SK-N-SH treated with all-trans-retinoic acid at 6 μM for 48 hours (cell line): ENCODE results near the gene LATS1.

Experiments
- ATAC-seq: fragments of 200-7000 bp; cut with Tn5 transposase; 3 replicates; pipeline ENCODE4 v1.9.1; 2020; ENCODE audit warnings: mild to moderate bottlenecking, moderate library complexity
- ARNTL ChIP-seq: fragments of 450-650 bp; formaldehyde crosslinking; IDR thresholded peaks from 2 replicates; pipeline ENCODE4 v1.5.0; 2020; ENCODE audit warnings: low read depth, mild to moderate bottlenecking, moderate library complexity, borderline replicate concordance
- BACH2 ChIP-seq: fragments of 250-450 bp; sonication (Bioruptor Pico); IDR thresholded peaks from 2 replicates; pipeline ENCODE4 v1.9.0; 2021; ENCODE audit warnings: mild to moderate bottlenecking, borderline replicate concordance
- CREB5 ChIP-seq: fragments of 250-450 bp; sonication (Bioruptor Pico); IDR thresholded peaks from 2 replicates; pipeline ENCODE4 v1.5.1; 2020; ENCODE audit warnings: low read depth, mild to moderate bottlenecking, moderate library complexity
- CSDC2 ChIP-seq: fragments of 250-450 bp; sonication (Bioruptor Pico); IDR thresholded peaks from 2 replicates; pipeline ENCODE4 v1.5.0; 2020; ENCODE audit warnings: mild to moderate bottlenecking, moderate library complexity
- CSRNP3 ChIP-seq: fragments of 250-450 bp; sonication (Bioruptor Pico); IDR thresholded peaks from 2 replicates; pipeline ENCODE4 v1.5.1; 2021; ENCODE audit warnings: mild to moderate bottlenecking, moderate library complexity
- ESRRG ChIP-seq: fragments of 250-450 bp; sonication (Bioruptor Pico); IDR thresholded peaks from 2 replicates; pipeline ENCODE4 v1.6.1; 2021; ENCODE audit warnings: mild to moderate bottlenecking
- GLIS3 ChIP-seq: fragments of 250-450 bp; sonication (Bioruptor Pico); IDR thresholded peaks from 2 replicates; pipeline ENCODE4 v1.5.0; 2020; ENCODE audit warnings: mild to moderate bottlenecking, moderate library complexity
- ISL1 ChIP-seq: fragments of 250-450 bp; sonication (Bioruptor Pico); IDR thresholded peaks from 2 replicates; pipeline ENCODE4 v2.1.2; 2022; ENCODE audit warnings: mild to moderate bottlenecking, moderate library complexity
- OSR1 ChIP-seq: fragments of 250-450 bp; sonication (Bioruptor Pico); IDR thresholded peaks from 2 replicates; pipeline ENCODE4 v1.8.0; 2022; ENCODE audit warnings: moderate library complexity, mild to moderate bottlenecking, inconsistent platforms
- PATZ1 ChIP-seq: fragments of 250-450 bp; sonication (Bioruptor Pico); IDR thresholded peaks from 2 replicates; pipeline ENCODE4 v1.8.0; 2020; ENCODE audit warnings: mild to moderate bottlenecking, moderate library complexity, borderline replicate concordance
- POU6F1 ChIP-seq: fragments of 250-450 bp; sonication (Bioruptor Pico); IDR thresholded peaks from 2 replicates; pipeline ENCODE4 v1.8.0; 2021; ENCODE audit warnings: low read depth, mild to moderate bottlenecking, moderate library complexity, borderline replicate concordance
- PPARA ChIP-seq: fragments of 250-450 bp; sonication (Bioruptor Pico); IDR thresholded peaks from 2 replicates; pipeline ENCODE4 v1.5.0; 2020; ENCODE audit warnings: mild to moderate bottlenecking, borderline replicate concordance
- RARB ChIP-seq: fragments of 250-450 bp; sonication (Bioruptor Pico); IDR thresholded peaks from 2 replicates; pipeline ENCODE4 v1.8.0; 2021; ENCODE audit warnings: mild to moderate bottlenecking, moderate library complexity
- SNAI2 ChIP-seq: fragments of 250-450 bp; sonication (Bioruptor Pico); IDR thresholded peaks from 2 replicates; pipeline ENCODE4 v1.5.0; 2020; ENCODE audit warnings: mild to moderate bottlenecking, moderate library complexity
- TCF4 ChIP-seq: fragments of 250-450 bp; sonication (Bioruptor Pico); IDR thresholded peaks from 2 replicates; pipeline ENCODE4 v1.8.0; 2021; ENCODE audit warnings: mild to moderate bottlenecking, moderate library complexity, borderline replicate concordance
- ZC3H10 ChIP-seq: fragments of 250-450 bp; sonication (Bioruptor Pico); IDR thresholded peaks from 2 replicates; pipeline ENCODE4 v1.5.1; 2021; ENCODE audit warnings: mild to moderate bottlenecking, moderate library complexity
- ZFP3 ChIP-seq: fragments of 250-450 bp; sonication (Bioruptor Pico); IDR thresholded peaks from 2 replicates; pipeline ENCODE4 v1.5.0; 2020; ENCODE audit warnings: mild to moderate bottlenecking, moderate library complexity
- ZFP30 ChIP-seq: fragments of 450-650 bp; formaldehyde crosslinking; IDR thresholded peaks from 2 replicates; pipeline ENCODE4 v1.5.0; 2022; ENCODE audit warnings: mild to moderate bottlenecking, moderate library complexity
- ZNF565 ChIP-seq: fragments of 450-650 bp; formaldehyde crosslinking; conservative IDR thresholded peaks from 2 replicates; pipeline ENCODE4 v1.5.0; 2020; ENCODE audit warnings: low read depth, mild to moderate bottlenecking, moderate library complexity
- ZNF70 ChIP-seq: fragments of 450-650 bp; formaldehyde crosslinking; IDR thresholded peaks from 2 replicates; pipeline ENCODE4 v1.5.0; 2020; ENCODE audit warnings: mild to moderate bottlenecking, moderate library complexity
- ZNF8 ChIP-seq: fragments of 450-650 bp; formaldehyde crosslinking; IDR thresholded peaks from 2 replicates; pipeline ENCODE4 v1.5.0; 2020; ENCODE audit warnings: mild to moderate bottlenecking, moderate library complexity

LATS1 gene

GRCh38 chr6:149734915-149735314 lies 17.0 kb upstream of the LATS1 start (continued):
- TF ChIP-seq PATZ1 = no peak
- no peak for TF ChIP-seq OSR1 (CRISPR knock-in tag)
- no peak for TF ChIP-seq CSRNP3
- no peak for TF ChIP-seq ZFP30 (CRISPR knock-in tag)
- TF ChIP-seq ARNTL (CRISPR knock-in tag) = no peak
- TF ChIP-seq ISL1 (CRISPR knock-in tag) = no peak

- ATAC-seq = no peak
- TF ChIP-seq ZFP30 (CRISPR knock-in tag) = no peak
- TF ChIP-seq BACH2 (CRISPR knock-in tag) = no peak
- no peak for TF ChIP-seq ZC3H10 (CRISPR knock-in tag)
- TF ChIP-seq ISL1 (CRISPR knock-in tag) = no peak
- TF ChIP-seq CREB5 (CRISPR knock-in tag) = no peak
- TF ChIP-seq ESRRG (CRISPR knock-in tag) = no peak
- no peak for TF ChIP-seq ARNTL (CRISPR knock-in tag)
- TF ChIP-seq ZNF8 = no peak
- TF ChIP-seq ZNF70 (CRISPR knock-in tag) = no peak
- TF ChIP-seq, all 23 proteins: peak for 0
Observed at GRCh38 chr6:149733089-149733720, 15.3 kb upstream of the LATS1 start.

- TF ChIP-seq PPARA (CRISPR knock-in tag) (no peak), SNAI2 (CRISPR knock-in tag) (no peak), BACH2 (CRISPR knock-in tag) (no peak), CREB5 (CRISPR knock-in tag) (no peak), OSR1 (CRISPR knock-in tag) (no peak), ARNTL (CRISPR knock-in tag) (no peak), TCF4 (CRISPR knock-in tag) (no peak), ESRRG (CRISPR knock-in tag) (no peak), CSDC2 (no peak), ZNF70 (CRISPR knock-in tag) (no peak)
- ATAC-seq = no peak
Observed at GRCh38 chr6:149729824-149730223, 11.9 kb upstream of the LATS1 start.

- no peak for ATAC-seq
- TF ChIP-seq ZNF8 = no peak
- no peak for TF ChIP-seq GLIS3 (CRISPR knock-in tag)
- TF ChIP-seq ESRRG (CRISPR knock-in tag) = no peak
- no peak for TF ChIP-seq ZNF565 (CRISPR knock-in tag)
- no peak for TF ChIP-seq CSRNP3
- no peak for TF ChIP-seq SNAI2 (CRISPR knock-in tag)
- no peak for TF ChIP-seq OSR1 (CRISPR knock-in tag)
- TF ChIP-seq CSDC2 = no peak
- TF ChIP-seq BACH2 (CRISPR knock-in tag) = no peak
- no peak for TF ChIP-seq PATZ1
- no peak for TF ChIP-seq ZC3H10 (CRISPR knock-in tag)
- TF ChIP-seq POU6F1 (CRISPR knock-in tag) = no peak
- no peak for TF ChIP-seq ISL1 (CRISPR knock-in tag)
- TF ChIP-seq ZFP3 (CRISPR knock-in tag) = no peak
- no peak for TF ChIP-seq PPARA (CRISPR knock-in tag)
- no peak for TF ChIP-seq ZFP30 (CRISPR knock-in tag)
- TF ChIP-seq ZNF70 (CRISPR knock-in tag) = no peak
- no peak for TF ChIP-seq RARB (CRISPR knock-in tag)
Observed at GRCh38 chr6:149728499-149729234, 10.8 kb upstream of the LATS1 start.
